IMR-90 (cell line): ENCODE measurements around the gene NINJ2. TPM values are rescaled to one million over a fixed set of nuclear protein-coding genes. Genes with fewer than 3 reads are reported as not detected.
A peak's percentile ranks its signal among the peaks of the same experiment; 100 is the strongest.

Experiments used
- ATAC-seq: fragments of 200-7000 bp; cut with Tn5 transposase; 2 replicates; pipeline ENCODE4 v1.9.1; 2020; ENCODE audit warnings: low read depth, mild to moderate bottlenecking, moderate library complexity
- BruUV-seq: library from RNA; stranded (reverse); fragments of 400-500 nt; replicated peaks from 2 replicates; lab custom pipeline; 2021; lab: Mats Ljungman, UMichigan
- CTCF ChIA-PET: fragments of 300-600 bp; formaldehyde crosslinking; extraction: SDS; loops from one replicate; lab custom pipeline; 2021; ENCODE audit warnings: antibody characterized with exemption; lab: Yijun Ruan, JAX
- POLR2A ChIA-PET: fragments of 300-600 bp; sonication (Branson Sonifier 250); formaldehyde crosslinking; loops from one replicate; lab custom pipeline; 2022; ENCODE audit warnings: antibody characterized with exemption; ENCODE audit not compliant: unreplicated experiment; lab: Charles Lee
- DNase-seq: peaks from one replicate; pipeline ENCODE4 v3.0.0; 2013
- H2AFZ ChIP-seq: replicated peaks from 2 replicates; pipeline ENCODE3; 2013; ENCODE audit warnings: low read length, mild to moderate bottlenecking; ENCODE audit not compliant: poor library complexity
- H2AK5ac ChIP-seq: 2 replicates; pipeline ENCODE4 v1.6.1; 2013; ENCODE audit warnings: low read depth, low read length, inconsistent platforms
- H2AK9ac ChIP-seq: replicated peaks from 2 replicates; pipeline ENCODE3; 2013; ENCODE audit warnings: mild to moderate bottlenecking, low read depth, low read length, moderate library complexity; ENCODE audit not compliant: poor library complexity
- H2BK120ac ChIP-seq: 2 replicates; pipeline ENCODE4 v1.6.1; 2013; ENCODE audit warnings: low read depth, low read length, inconsistent platforms
- H2BK15ac ChIP-seq: 3 replicates; pipeline ENCODE4 v1.6.1; 2013; ENCODE audit warnings: low read depth, low read length, inconsistent platforms
- H2BK20ac ChIP-seq: 2 replicates; pipeline ENCODE4 v1.6.1; 2013; ENCODE audit warnings: low read depth, mild to moderate bottlenecking, inconsistent platforms, low read length, moderate library complexity
- H2BK5ac ChIP-seq: 2 replicates; pipeline ENCODE4 v1.6.1; 2013; ENCODE audit warnings: mild to moderate bottlenecking, low read depth, low read length, inconsistent platforms; ENCODE audit not compliant: poor library complexity, severe bottlenecking
- H3K14ac ChIP-seq: replicated peaks from 2 replicates; pipeline ENCODE4 v1.6.1; 2013; ENCODE audit warnings: low read depth, low read length, inconsistent platforms
- H3K18ac ChIP-seq: 2 replicates; pipeline ENCODE4 v1.6.1; 2013; ENCODE audit warnings: low read depth, low read length, control low read depth
- H3K23ac ChIP-seq: 2 replicates; pipeline ENCODE4 v1.6.1; 2013; ENCODE audit warnings: low read depth, low read length, inconsistent platforms
- H3K27ac ChIP-seq: 2 replicates; pipeline ENCODE4 v1.5.1; 2013; ENCODE audit warnings: mild to moderate bottlenecking, control low read depth, low read length; ENCODE audit not compliant: insufficient read depth
- H3K27me3 ChIP-seq: 2 replicates; pipeline ENCODE4 v1.6.1; 2013; ENCODE audit warnings: low read length; ENCODE audit not compliant: control insufficient read depth, insufficient read depth
- H3K36me3 ChIP-seq: 2 replicates; pipeline ENCODE4 v1.6.1; 2013; ENCODE audit warnings: low read length, mixed read lengths; ENCODE audit not compliant: control insufficient read depth, insufficient read depth
- H3K4ac ChIP-seq: 2 replicates; pipeline ENCODE4 v1.6.1; 2013; ENCODE audit warnings: low read depth, low read length, inconsistent platforms
- H3K4me1 ChIP-seq: 2 replicates; pipeline ENCODE4 v1.6.1; 2013; ENCODE audit warnings: low read length, mixed read lengths; ENCODE audit not compliant: control insufficient read depth, insufficient read depth
- H3K4me2 ChIP-seq: 2 replicates; pipeline ENCODE4 v1.6.1; 2013; ENCODE audit warnings: low read depth, mild to moderate bottlenecking, control low read depth, low read length, moderate library complexity
- H3K4me3 ChIP-seq: 2 replicates; pipeline ENCODE4 v1.5.1; 2013; ENCODE audit warnings: low read depth, mild to moderate bottlenecking, control low read depth, low read length, moderate library complexity; ENCODE audit not compliant: insufficient read depth
- H3K56ac ChIP-seq: 2 replicates; pipeline ENCODE4 v1.6.1; 2013; ENCODE audit warnings: low read length, inconsistent platforms; ENCODE audit not compliant: insufficient read depth; ENCODE audit errors: extremely low read depth
- H3K79me1 ChIP-seq, 2 experiments: 2 replicates each; pipeline ENCODE4 v1.6.1; 2013; ENCODE audit warnings: low read length in 2 of 2, inconsistent platforms in 1 of 2, low read depth in 1 of 2
- H3K9ac ChIP-seq: 2 replicates; pipeline ENCODE4 v1.6.1; 2013; ENCODE audit warnings: low read depth, low read length, control low read depth
- H3K9me1 ChIP-seq: 2 replicates; pipeline ENCODE4 v1.6.1; 2013; ENCODE audit warnings: low read length, inconsistent platforms; ENCODE audit not compliant: insufficient read depth
- H3K9me3 ChIP-seq: 2 replicates; pipeline ENCODE4 v1.6.1; 2013; ENCODE audit warnings: low read length; ENCODE audit not compliant: control insufficient read depth, insufficient read depth
- H4K20me1 ChIP-seq: 2 replicates; pipeline ENCODE4 v1.6.1; 2013; ENCODE audit warnings: low read length, inconsistent platforms; ENCODE audit not compliant: insufficient read depth
- H4K5ac ChIP-seq: 2 replicates; pipeline ENCODE4 v1.6.1; 2013; ENCODE audit warnings: mild to moderate bottlenecking, low read depth, low read length, control low read depth
- H4K8ac ChIP-seq, 2 experiments: 2 replicates each; pipeline ENCODE4 v1.6.1; 2013; ENCODE audit warnings: low read depth in 2 of 2, low read length in 2 of 2, control low read depth in 1 of 2, inconsistent platforms in 1 of 2
- H4K91ac ChIP-seq: 2 replicates; pipeline ENCODE4 v1.6.1; 2013; ENCODE audit warnings: low read depth, low read length, inconsistent platforms; ENCODE audit not compliant: insufficient read depth
- FOS ChIP-seq: fragments of 150-350 bp; IDR thresholded peaks from 2 replicates; pipeline ENCODE4 v1.6.1; 2016; ENCODE audit warnings: low read depth, low read length
- WGBS, 2 experiments: methylation state at CpG; one replicate each; pipeline versions ENCODE4 v1.1.5 to v1.1.7; 2013; ENCODE audit warnings: missing lambda C conversion rate in 2 of 2; ENCODE audit not compliant: insufficient read length in 1 of 2; ENCODE audit errors: extremely low coverage in 2 of 2; 5-methylcytosine and 5-hydroxymethylcytosine counted together
- dilution Hi-C: fragments of 300-500 bp; cut with HindIII; formaldehyde crosslinking; loops from one replicate; pipeline ENCODE4 v1.14.3; 2018; ENCODE audit warnings: low sequenced_read_pairs; ENCODE audit not compliant: unreplicated experiment
- in situ Hi-C: fragments of 300-500 bp; cut with MboI; formaldehyde crosslinking; loops from 3 replicates; pipeline ENCODE4 v1.14.3; 2019; ENCODE audit warnings: low sequenced_read_pairs, inconsistent platforms, mixed read lengths
- intact Hi-C: fragments of 100-400 bp; cut with micrococcal nuclease; formaldehyde crosslinking; loops from 2 replicates; pipeline ENCODE4 v1.10.0; 2022
- polyA plus RNA-seq, 3 experiments: library from polyadenylated mRNA; depleted of rRNA; stranded (reverse); fragments of >200 nt; gene quantifications; 2 replicates each; pipeline ENCODE4 v1.2.3, GENCODE V29; 2012; ENCODE audit warnings: low replicate concordance in 1 of 3
- total RNA-seq: library from RNA; depleted of rRNA; stranded (reverse); fragments of >200 nt; gene quantifications from 2 replicates; pipeline ENCODE4 v1.2.3, GENCODE V29; 2012
- TF ChIP-seq, protein P1 (sequence below): fragments of 150-350 bp; IDR thresholded peaks from 2 replicates; pipeline ENCODE4 v1.6.1; 2017; ENCODE audit warnings: mild to moderate bottlenecking, antibody characterized with exemption, low read length, low read depth

NINJ2 gene
- total and polyA plus RNA-seq, 2 of the 4 experiments (the other 2 are of a cell fraction): not detected

DNA sequence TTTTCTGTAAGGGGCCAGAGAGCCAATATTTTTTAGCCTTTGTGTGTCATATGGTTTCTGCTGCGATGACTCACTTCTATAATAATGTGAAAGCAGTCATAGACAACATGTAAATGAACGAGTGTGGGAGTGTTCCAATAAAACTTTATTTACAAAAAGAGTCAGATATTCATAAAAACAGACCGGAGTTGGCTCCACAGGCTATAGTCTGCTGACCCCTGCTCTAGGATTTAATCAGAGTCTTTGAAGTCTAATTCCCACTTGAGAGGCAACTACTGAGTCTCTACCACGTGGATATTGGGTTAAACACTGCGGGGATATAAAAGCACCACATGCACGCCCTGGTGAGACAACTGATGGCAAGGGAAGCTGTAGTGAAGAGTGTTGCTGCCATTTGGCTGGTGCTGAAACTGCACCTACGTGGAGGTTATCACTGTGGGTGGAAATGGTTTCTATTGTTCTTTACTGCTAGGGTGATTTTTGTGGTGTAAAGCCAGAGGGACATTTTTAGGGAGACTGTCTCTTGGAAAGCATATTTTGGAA lies 3.6 kb upstream of the NINJ2 start:
- Histone ChIP-seq H3K9me1 (no peaks in the 10 kb centered on the region), H3K4me2 (no peak overlapping the region), H3K4me3 (no peak overlapping the region), H4K5ac (no peak overlapping the region), H3K4me1 (no peaks in the 10 kb centered on the region), H2BK120ac (no peak overlapping the region), H2BK20ac (no peak overlapping the region), H3K18ac (no peak overlapping the region), H4K8ac (no peak overlapping the region), H3K36me3 (no peaks in the 10 kb centered on the region), H3K79me1 (no peaks in the 10 kb centered on the region), H3K4ac (no peak overlapping the region), H3K27ac (no peak overlapping the region), H4K20me1 (no peaks in the 10 kb centered on the region), H2BK15ac (no peak overlapping the region), H2BK5ac (no peak overlapping the region), H3K23ac (no peak overlapping the region), H3K27me3 (peaks cover 24% of the 10 kb centered on the region), H3K56ac (no peak overlapping the region), H2AK9ac (no peak overlapping the region), H2AFZ (no peak overlapping the region), H2AK5ac (no peak overlapping the region), H3K14ac (no peak overlapping the region), H4K91ac (no peak overlapping the region), H3K9ac (no peak overlapping the region), H3K9me3 (no peaks in the 10 kb centered on the region)
- intact Hi-C loops: loop anchor here (10.0 kb wide), 1 partner anchor 58 kb away; no protein-coding TSS in a partner anchor
- no peak; the same call in 1 of the 2 replicates for ATAC-seq
- no TSS peak for BruUV-seq
- ChIA-PET CTCF (no interaction called here), POLR2A (no interaction called here)
- dilution Hi-C loops: no loop called here
- in situ Hi-C loops: no loop called here
- WGBS, 2 experiments: 73% methylated on average over 4 of the region's 7 CpGs; no CpG with 5 or more reads in 1 of the 2 experiments
- peak; percentile 40 for DNase-seq
- TF ChIP-seq, protein P1, sequence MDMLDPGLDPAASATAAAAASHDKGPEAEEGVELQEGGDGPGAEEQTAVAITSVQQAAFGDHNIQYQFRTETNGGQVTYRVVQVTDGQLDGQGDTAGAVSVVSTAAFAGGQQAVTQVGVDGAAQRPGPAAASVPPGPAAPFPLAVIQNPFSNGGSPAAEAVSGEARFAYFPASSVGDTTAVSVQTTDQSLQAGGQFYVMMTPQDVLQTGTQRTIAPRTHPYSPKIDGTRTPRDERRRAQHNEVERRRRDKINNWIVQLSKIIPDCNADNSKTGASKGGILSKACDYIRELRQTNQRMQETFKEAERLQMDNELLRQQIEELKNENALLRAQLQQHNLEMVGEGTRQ: no peak
- 0 out of 2 replicates have a peak, but pooled peaks have one; percentile 12 for TF ChIP-seq FOS
